Measurements from ENCODE around the gene SLC44A4.
A peak's percentile ranks its signal among the peaks of the same experiment; 100 is the strongest.
"Not testable (repeated sequence)": the region's sequence is repeated elsewhere in the genome, so short reads cannot be mapped to it uniquely, and the experiment has no call there.

The SLC44A4 gene

GRCh38 chr6:31831350-31832215 is 47.2 kb downstream of the SLC44A4 start:
- H3K4me3 ChIP-seq (ENCODE audit: insufficient read depth, low read depth, low read length, poor library complexity, severe bottlenecking) = peak overlapping the region; percentile 44
- DNase-seq = no peak
- no peaks in the 10 kb centered on the region for H3K27me3 ChIP-seq (replicated peaks; ENCODE audit: control insufficient read depth, insufficient read depth, low read length, poor library complexity, severe bottlenecking)
- H3K36me3 ChIP-seq (ENCODE audit: control insufficient read depth, insufficient read depth, low read length) = no peaks in the 10 kb centered on the region
- peaks cover 15% of the 10 kb centered on the region for H3K4me1 ChIP-seq (ENCODE audit: control insufficient read depth, insufficient read depth, low read length, poor library complexity, severe bottlenecking)
- H3K27ac ChIP-seq (ENCODE audit: insufficient read depth, low read length, poor library complexity, severe bottlenecking) = peak overlapping the region; percentile 69
- no peaks in the 10 kb centered on the region for H3K9me3 ChIP-seq (ENCODE audit: control insufficient read depth, low read length)

GRCh38 chr6:31830886-31831335 is 47.9 kb downstream of the SLC44A4 start:
- no peaks in the 10 kb centered on the region for H3K9me3 ChIP-seq (ENCODE audit: control insufficient read depth, low read length)
- peak overlapping the region; percentile 44 for H3K4me3 ChIP-seq (ENCODE audit: insufficient read depth, low read depth, low read length, poor library complexity, severe bottlenecking)
- peaks cover 16% of the 10 kb centered on the region for H3K4me1 ChIP-seq (ENCODE audit: control insufficient read depth, insufficient read depth, low read length, poor library complexity, severe bottlenecking)
- no peaks in the 10 kb centered on the region for H3K36me3 ChIP-seq (ENCODE audit: control insufficient read depth, insufficient read depth, low read length)
- no peaks in the 10 kb centered on the region for H3K27me3 ChIP-seq (replicated peaks; ENCODE audit: control insufficient read depth, insufficient read depth, low read length, poor library complexity, severe bottlenecking)
- peak overlapping the region; percentile 69 for H3K27ac ChIP-seq (ENCODE audit: insufficient read depth, low read length, poor library complexity, severe bottlenecking)
- DNase-seq = no peak

GRCh38 chr6:31829633-31830283 is 49.0 kb downstream of the SLC44A4 start:
- Histone ChIP-seq H3K27me3 (replicated peaks; ENCODE audit: control insufficient read depth, insufficient read depth, low read length, poor library complexity, severe bottlenecking) (no peaks in the 10 kb centered on the region), H3K36me3 (ENCODE audit: control insufficient read depth, insufficient read depth, low read length) (no peaks in the 10 kb centered on the region), H3K4me1 (ENCODE audit: control insufficient read depth, insufficient read depth, low read length, poor library complexity, severe bottlenecking) (peaks cover 16% of the 10 kb centered on the region), H3K4me3 (ENCODE audit: insufficient read depth, low read depth, low read length, poor library complexity, severe bottlenecking) (peak overlapping the region; percentile 44), H3K9me3 (ENCODE audit: control insufficient read depth, low read length) (no peaks in the 10 kb centered on the region), H3K27ac (ENCODE audit: insufficient read depth, low read length, poor library complexity, severe bottlenecking) (peak overlapping the region; percentile 69)
- no peak for DNase-seq

- H3K27me3 ChIP-seq (replicated peaks; ENCODE audit: control insufficient read depth, insufficient read depth, low read length, poor library complexity, severe bottlenecking) = no peaks in the 10 kb centered on the region
- peak within 1 kb of the TSS; percentile 80 for H3K27ac ChIP-seq (ENCODE audit: insufficient read depth, low read length, poor library complexity, severe bottlenecking)
- no peaks in the 10 kb centered on the region for H3K9me3 ChIP-seq (ENCODE audit: control insufficient read depth, low read length)
- H3K36me3 ChIP-seq (ENCODE audit: control insufficient read depth, insufficient read depth, low read length) = no peaks in the 10 kb centered on the region
- peaks cover 18% of the 10 kb centered on the region for H3K4me1 ChIP-seq (ENCODE audit: control insufficient read depth, insufficient read depth, low read length, poor library complexity, severe bottlenecking)
- peak within 1 kb of the TSS; percentile 76 for H3K4me3 ChIP-seq (ENCODE audit: insufficient read depth, low read depth, low read length, poor library complexity, severe bottlenecking)
- peak; percentile 82 to 89 (median 84) for DNase-seq
These were observed 51.3 kb downstream of the SLC44A4 start, which contains the start of gene HSPA1B for GRCh38 chr6:31827286-31828079. TSS of gene HSPA1B (plus strand) at chr6:31827738. CDS start at chr6:31827951, 213 bp downstream.

- H3K27me3 ChIP-seq (replicated peaks; ENCODE audit: control insufficient read depth, insufficient read depth, low read length, poor library complexity, severe bottlenecking) = no peaks in the 10 kb centered on the region
- no peak for DNase-seq
- no peaks in the 10 kb centered on the region for H3K9me3 ChIP-seq (ENCODE audit: control insufficient read depth, low read length)
- peak overlapping the region; percentile 76 for H3K4me3 ChIP-seq (ENCODE audit: insufficient read depth, low read depth, low read length, poor library complexity, severe bottlenecking)
- peaks cover 23% of the 10 kb centered on the region for H3K4me1 ChIP-seq (ENCODE audit: control insufficient read depth, insufficient read depth, low read length, poor library complexity, severe bottlenecking)
- no peaks in the 10 kb centered on the region for H3K36me3 ChIP-seq (ENCODE audit: control insufficient read depth, insufficient read depth, low read length)
- H3K27ac ChIP-seq (ENCODE audit: insufficient read depth, low read length, poor library complexity, severe bottlenecking) = peak overlapping the region; percentile 80
These were observed 52.0 kb downstream of the SLC44A4 start for GRCh38 chr6:31826793-31827285.

- Histone ChIP-seq H3K27me3 (replicated peaks; ENCODE audit: control insufficient read depth, insufficient read depth, low read length, poor library complexity, severe bottlenecking) (no peaks in the 10 kb centered on the region), H3K4me3 (ENCODE audit: insufficient read depth, low read depth, low read length, poor library complexity, severe bottlenecking) (no peak overlapping the region), H3K36me3 (ENCODE audit: control insufficient read depth, insufficient read depth, low read length) (no peaks in the 10 kb centered on the region), H3K9me3 (ENCODE audit: control insufficient read depth, low read length) (no peaks in the 10 kb centered on the region), H3K27ac (ENCODE audit: insufficient read depth, low read length, poor library complexity, severe bottlenecking) (no peak overlapping the region), H3K4me1 (ENCODE audit: control insufficient read depth, insufficient read depth, low read length, poor library complexity, severe bottlenecking) (peaks cover 25% of the 10 kb centered on the region)
- no peak for DNase-seq
These were observed 53.2 kb downstream of the SLC44A4 start for GRCh38 chr6:31825553-31825952.

- DNase-seq; H3K27me3 ChIP-seq (replicated peaks; ENCODE audit: control insufficient read depth, insufficient read depth, low read length, poor library complexity, severe bottlenecking); H3K4me3 ChIP-seq (ENCODE audit: insufficient read depth, low read depth, low read length, poor library complexity, severe bottlenecking); H3K36me3 ChIP-seq (ENCODE audit: control insufficient read depth, insufficient read depth, low read length); H3K9me3 ChIP-seq (ENCODE audit: control insufficient read depth, low read length): not testable (repeated sequence)
- H3K27ac ChIP-seq (ENCODE audit: insufficient read depth, low read length, poor library complexity, severe bottlenecking) = peak overlapping the region; percentile 11
- H3K4me1 ChIP-seq (ENCODE audit: control insufficient read depth, insufficient read depth, low read length, poor library complexity, severe bottlenecking) = peaks cover 24% of the 10 kb centered on the region
These were observed 55.1 kb downstream of the SLC44A4 start for GRCh38 chr6:31823592-31824196.

- peak overlapping the region; percentile 73 for H3K4me3 ChIP-seq (ENCODE audit: insufficient read depth, low read depth, low read length, poor library complexity, severe bottlenecking)
- no peaks in the 10 kb centered on the region for H3K9me3 ChIP-seq (ENCODE audit: control insufficient read depth, low read length)
- H3K4me1 ChIP-seq (ENCODE audit: control insufficient read depth, insufficient read depth, low read length, poor library complexity, severe bottlenecking) = peaks cover 26% of the 10 kb centered on the region
- no peaks in the 10 kb centered on the region for H3K27me3 ChIP-seq (replicated peaks; ENCODE audit: control insufficient read depth, insufficient read depth, low read length, poor library complexity, severe bottlenecking)
- no peaks in the 10 kb centered on the region for H3K36me3 ChIP-seq (ENCODE audit: control insufficient read depth, insufficient read depth, low read length)
- peak overlapping the region; percentile 86 for H3K27ac ChIP-seq (ENCODE audit: insufficient read depth, low read length, poor library complexity, severe bottlenecking)
- peak; percentile 46 to 55 (median 53) for DNase-seq
These were observed 56.6 kb downstream of the SLC44A4 start for GRCh38 chr6:31822036-31822821.

Data from effector memory CD4-positive, alpha-beta T cell (primary cell).